ENCODE data around the gene MATN3.

GRCh38 chr2:19963386-19963785, 49.1 kb downstream of the MATN3 start:
- TF ChIP-seq BRCA1 (IDR thresholded peaks at IDR 0.05; ENCODE audit: low read depth, low read length) = no peak
- TF ChIP-seq, protein P1, sequence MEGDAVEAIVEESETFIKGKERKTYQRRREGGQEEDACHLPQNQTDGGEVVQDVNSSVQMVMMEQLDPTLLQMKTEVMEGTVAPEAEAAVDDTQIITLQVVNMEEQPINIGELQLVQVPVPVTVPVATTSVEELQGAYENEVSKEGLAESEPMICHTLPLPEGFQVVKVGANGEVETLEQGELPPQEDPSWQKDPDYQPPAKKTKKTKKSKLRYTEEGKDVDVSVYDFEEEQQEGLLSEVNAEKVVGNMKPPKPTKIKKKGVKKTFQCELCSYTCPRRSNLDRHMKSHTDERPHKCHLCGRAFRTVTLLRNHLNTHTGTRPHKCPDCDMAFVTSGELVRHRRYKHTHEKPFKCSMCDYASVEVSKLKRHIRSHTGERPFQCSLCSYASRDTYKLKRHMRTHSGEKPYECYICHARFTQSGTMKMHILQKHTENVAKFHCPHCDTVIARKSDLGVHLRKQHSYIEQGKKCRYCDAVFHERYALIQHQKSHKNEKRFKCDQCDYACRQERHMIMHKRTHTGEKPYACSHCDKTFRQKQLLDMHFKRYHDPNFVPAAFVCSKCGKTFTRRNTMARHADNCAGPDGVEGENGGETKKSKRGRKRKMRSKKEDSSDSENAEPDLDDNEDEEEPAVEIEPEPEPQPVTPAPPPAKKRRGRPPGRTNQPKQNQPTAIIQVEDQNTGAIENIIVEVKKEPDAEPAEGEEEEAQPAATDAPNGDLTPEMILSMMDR (IDR thresholded peaks at IDR 0.05; ENCODE audit: control extremely low read depth in 1 of 3, insufficient read depth in 1 of 3, low read depth in 1 of 3, low read length in 3 of 3) = no peak
- no peak for TF ChIP-seq SP2 (IDR thresholded peaks at IDR 0.05; ENCODE audit: low read length)
- no peak for TF ChIP-seq ASH2L (IDR thresholded peaks at IDR 0.05; ENCODE audit: low read length)
- TF ChIP-seq CHD1 (IDR thresholded peaks at IDR 0.05; ENCODE audit: low read depth, low read length) = no peak
- TF ChIP-seq EP300 (IDR thresholded peaks at IDR 0.05; ENCODE audit: borderline replicate concordance in 1 of 2, low read depth in 2 of 2, low read length in 2 of 2) = no peak
- TF ChIP-seq SUZ12 (IDR thresholded peaks at IDR 0.05; ENCODE audit: low read length) = no peak

Data from H1 (cell line).